HG03342 (cell line): ENCODE results near the gene PAOX.

Experiments
- ATAC-seq: cut with Tn5 transposase; IDR thresholded peaks from one replicate; pipeline ENCODE4 v1.9.1; 2021; ENCODE audit warnings: mild to moderate bottlenecking, moderate library complexity; ENCODE audit not compliant: unreplicated experiment

Gene PAOX

GRCh38 chr10:133379152-133379800, at the start of gene PAOX:
Gene PAOX, plus strand, starts transcription at chr10:133379262. Its CDS starts 55 bp downstream, at chr10:133379317.
- peak; percentile 58 for ATAC-seq

- peak; percentile 80 for ATAC-seq
Measured at GRCh38 chr10:133329491-133330202, 49.4 kb upstream of the PAOX start.

- no peak for ATAC-seq
Measured at GRCh38 chr10:133332936-133333699, 45.9 kb upstream of the PAOX start.

DNA sequence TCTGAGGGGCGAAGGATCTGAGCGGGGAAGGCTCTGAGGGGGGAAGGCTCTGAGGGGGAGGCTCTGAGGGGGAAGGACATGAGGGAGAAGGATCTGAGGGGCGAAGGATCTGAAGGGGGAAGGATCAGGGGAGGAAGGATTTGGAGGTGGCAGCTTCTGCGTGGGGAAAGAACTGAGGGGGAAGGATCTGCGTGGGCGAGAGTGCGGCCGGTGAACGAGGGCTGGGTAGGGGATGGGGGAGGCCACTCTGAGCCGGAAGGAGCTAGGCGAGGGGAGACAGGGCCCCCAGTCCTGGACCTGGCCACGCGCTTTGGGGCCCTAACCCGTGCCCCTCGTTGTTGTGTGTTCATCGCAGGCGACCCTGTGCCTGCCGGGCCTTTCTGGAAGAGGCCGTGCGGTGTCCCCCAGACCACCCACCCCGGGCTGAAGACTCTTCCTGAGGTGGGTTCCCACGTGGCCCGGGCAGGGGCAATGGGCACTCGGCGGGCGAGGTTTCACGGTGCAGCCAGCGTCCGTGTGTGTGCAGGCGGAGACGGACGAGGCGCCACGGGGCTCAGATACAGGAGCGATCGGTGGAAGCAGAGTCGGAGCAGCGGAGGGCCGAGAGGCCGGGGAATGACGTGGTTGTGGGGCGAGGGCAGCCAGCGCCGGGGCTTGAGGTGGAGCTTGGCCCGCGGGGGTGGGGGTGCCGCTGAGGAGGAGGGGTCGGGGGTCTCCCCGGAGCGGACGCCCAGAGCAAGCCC, 44.4 kb upstream of the PAOX start:
- ATAC-seq = no peak

- ATAC-seq = no peak
Measured at GRCh38 chr10:133335246-133336117, 43.6 kb upstream of the PAOX start.

- ATAC-seq = no peak
Measured at GRCh38 chr10:133336118-133336576, 42.9 kb upstream of the PAOX start.

DNA sequence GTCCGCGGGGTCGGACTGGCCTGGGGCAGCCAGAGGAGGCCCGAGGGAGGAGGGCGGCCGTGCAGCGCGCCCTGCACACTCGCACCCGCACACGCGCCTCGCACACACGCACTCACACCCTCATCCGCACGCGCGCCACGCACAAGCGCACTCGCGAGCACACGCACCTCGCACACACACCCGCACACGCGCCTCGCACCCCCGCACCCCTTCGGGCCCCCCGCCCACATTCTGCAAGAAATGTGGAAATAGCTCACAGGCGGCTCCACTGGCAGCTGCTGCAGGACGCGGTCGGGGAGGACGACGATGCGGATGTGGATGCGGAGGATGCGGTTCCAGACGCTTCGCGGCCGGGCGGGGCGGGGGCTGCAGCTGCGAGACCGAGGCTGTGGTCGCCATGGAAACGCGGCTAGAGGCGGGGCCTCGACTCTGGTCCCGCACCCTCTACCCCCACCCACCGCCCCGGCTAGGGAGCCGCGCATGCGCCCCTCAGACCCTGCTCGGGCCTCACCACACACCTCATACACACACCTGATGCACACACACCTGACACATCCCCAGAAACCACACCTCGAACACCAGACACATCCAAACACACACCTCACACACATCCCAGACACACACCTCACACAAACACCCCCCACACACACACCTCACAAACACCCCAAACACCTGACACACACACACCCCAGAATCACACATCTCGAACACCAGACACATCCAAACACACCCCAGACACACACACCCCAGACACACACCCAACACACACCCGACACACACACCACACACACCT, 42.3 kb upstream of the PAOX start, which contains the start of gene CALY:
Gene CALY (minus strand): TSS at position 320 of the 793 bp plus-strand sequence. CDS start 7,907 bp downstream, outside the sequence.
- no peak for ATAC-seq

- no peak for ATAC-seq
Measured at GRCh38 chr10:133337370-133337725, 41.7 kb upstream of the PAOX start.

DNA sequence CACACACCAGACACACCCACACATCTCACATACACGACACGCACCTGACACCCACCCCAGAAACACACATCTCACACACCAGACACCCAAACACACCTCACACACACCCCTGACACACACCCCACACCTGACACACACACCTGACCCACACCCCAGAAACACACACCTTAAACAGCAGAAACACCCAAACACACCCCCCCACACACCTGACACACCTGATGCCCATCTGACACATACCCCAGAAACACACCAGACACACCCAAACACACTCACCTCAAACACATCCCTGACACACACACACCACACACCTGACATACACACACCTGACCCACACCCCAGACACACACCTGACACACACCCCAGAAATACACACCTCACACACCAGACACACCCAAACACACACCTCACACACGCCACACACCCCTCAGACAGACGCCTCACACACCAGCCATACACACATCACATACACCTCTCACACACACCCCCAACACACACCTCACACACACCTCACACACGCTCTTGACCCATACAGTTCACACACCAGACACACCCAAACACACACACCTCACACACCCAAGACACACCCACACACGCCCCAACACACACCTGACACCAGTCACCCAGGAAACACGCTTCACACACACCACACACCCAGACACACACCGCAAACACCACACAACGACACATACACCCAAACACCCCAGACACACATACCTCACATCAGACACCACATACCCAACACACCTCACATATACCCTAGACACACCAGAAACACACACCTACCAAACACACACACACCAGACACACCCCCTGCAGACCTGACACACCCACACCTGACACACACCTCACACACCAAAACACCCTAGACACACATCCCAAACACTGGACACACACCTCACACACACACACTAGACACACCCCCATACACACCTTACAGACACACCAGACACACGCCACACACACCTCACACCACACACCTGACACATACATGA, 40.7 kb upstream of the PAOX start:
- ATAC-seq = no peak

GRCh38 chr10:133339708-133340380, 39.2 kb upstream of the PAOX start:
- no peak for ATAC-seq

DNA sequence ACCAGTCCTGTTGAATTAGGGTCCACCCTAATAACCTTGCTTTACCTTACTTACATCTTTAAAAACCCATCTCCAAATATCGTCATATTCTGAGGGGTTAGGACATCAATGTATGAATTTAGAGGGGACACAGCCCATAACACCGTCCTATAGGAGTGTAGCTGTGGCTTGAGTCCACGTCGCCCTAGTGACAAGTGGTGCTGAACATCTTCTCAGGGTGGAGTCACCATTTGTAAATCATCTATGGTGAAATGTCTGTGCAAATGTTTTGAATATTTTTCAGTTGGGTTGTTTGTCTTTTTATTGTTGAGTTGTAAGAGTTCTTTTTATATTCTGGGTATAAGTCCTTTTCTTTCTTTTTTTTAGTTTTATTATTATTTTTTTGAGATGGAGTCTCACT, 37.1 kb upstream of the PAOX start:
- ATAC-seq = no peak

GRCh38 chr10:133342942-133343341, 36.1 kb upstream of the PAOX start:
- no peak for ATAC-seq

DNA sequence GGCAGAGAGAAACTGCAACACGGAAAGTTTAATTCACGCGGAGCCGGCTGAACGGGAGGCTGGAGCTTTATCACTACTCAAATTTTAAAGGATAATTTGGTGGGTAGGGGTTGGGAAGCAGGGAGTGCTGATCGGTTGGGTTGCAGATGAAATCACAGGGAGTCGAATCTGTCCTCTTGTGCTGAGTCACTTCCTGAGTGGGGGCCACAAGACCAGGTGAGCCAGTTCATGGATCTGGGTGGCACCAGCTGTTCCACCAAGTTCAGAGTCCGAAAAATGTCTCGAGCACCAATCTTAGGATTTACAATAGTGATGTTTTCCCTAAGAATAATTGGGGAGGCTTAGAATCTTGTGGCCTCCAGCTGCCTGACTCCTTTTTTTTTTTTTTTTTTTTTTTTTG, 35.5 kb upstream of the PAOX start:
- ATAC-seq = no peak

- no peak for ATAC-seq
Measured at GRCh38 chr10:133344236-133344635, 34.8 kb upstream of the PAOX start.

DNA sequence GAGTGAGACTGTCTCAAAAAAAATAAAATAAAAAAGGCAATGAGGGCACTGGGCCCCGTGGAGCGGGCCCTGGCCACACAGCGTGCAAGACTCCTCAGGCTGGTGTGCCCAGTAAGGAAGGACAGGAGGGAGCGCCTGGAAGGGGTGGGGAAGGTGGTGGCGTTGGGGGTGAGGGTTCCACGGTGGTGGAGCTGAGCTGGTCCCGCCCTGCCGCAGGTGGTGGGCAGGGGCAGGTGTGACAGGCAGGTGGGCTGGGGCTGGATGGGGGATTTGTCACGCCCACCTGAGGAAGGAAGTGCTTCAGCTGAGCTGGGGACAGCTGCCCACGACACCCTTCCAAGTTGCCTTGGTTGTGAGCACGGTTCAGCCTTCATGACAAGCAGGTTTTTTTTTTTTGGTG, 32.6 kb upstream of the PAOX start:
- no peak for ATAC-seq

DNA sequence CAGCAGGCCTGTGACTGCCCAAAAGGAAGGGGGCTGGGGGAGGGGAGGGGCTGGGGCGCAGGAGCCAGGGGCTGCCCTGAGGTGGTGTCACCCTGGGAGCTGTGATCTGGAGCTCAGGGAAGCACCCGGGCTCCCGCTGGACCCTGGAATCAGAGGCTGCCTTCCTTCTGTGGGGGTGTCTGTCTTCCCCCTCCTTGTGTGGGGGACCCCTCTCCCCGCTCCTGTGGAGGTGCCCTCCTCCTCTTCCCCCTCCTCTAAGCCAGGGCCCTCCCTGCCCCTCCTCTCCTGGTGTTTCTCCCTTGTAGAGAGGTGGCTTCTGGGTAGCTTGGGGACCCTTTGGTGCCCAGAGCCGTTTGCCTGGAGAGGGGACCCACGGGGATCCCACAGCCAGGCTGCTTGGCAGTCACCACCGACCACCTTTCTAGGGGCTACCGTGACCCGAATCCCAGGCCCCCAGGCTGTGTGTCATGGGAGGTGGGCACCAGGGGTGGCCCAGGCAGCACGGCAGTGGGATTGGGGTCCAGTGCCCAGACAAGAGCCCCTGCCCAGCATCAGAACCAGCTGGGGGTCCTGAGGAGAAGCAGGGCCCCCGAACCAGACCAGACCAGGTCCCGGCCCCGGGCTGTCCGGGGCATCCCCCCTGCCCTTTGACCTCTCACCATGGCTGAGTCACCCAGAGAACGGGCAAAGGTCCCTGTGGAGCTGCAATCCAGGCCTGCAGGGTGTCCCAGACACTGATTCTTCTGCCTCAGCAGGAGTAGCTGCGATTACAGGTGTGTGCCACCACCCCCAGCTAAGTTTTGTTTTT, 31.1 kb upstream of the PAOX start:
- ATAC-seq = no peak

GRCh38 chr10:133349160-133349568, 29.9 kb upstream of the PAOX start:
- no peak for ATAC-seq
